CD4-positive, CD25-positive, alpha-beta regulatory T cell (primary cell): ENCODE data around the gene ATP1A3. TPM values are rescaled to one million over a fixed set of nuclear protein-coding genes. Genes with fewer than 3 reads are reported as not detected.
A peak's percentile ranks its signal among the peaks of the same experiment; 100 is the strongest.

ENCODE experiments used
- ATAC-seq, 2 donors: fragments of 150-1000 bp; cut with Tn5 transposase; one replicate each; pipeline ENCODE4 v1.10.0; 2021; ENCODE audit warnings: low read depth in 2 of 2, moderate number of reproducible peaks in 2 of 2, moderate library complexity in 1 of 2
- DNase-seq, 3 donors: peaks; one replicate each; pipeline versions ENCODE4 v3.0.0 to v3.0.0-alpha.2; 2012 to 2022; ENCODE audit warnings: mixed read lengths in 1 of 3
- H3K27ac ChIP-seq: one replicate; pipeline ENCODE4 v1.7.0; 2013; ENCODE audit warnings: mild to moderate bottlenecking, low read length; ENCODE audit not compliant: insufficient read depth, poor library complexity, severe bottlenecking
- H3K27me3 ChIP-seq: one replicate; pipeline ENCODE4 v1.7.0; 2013; ENCODE audit warnings: low read length; ENCODE audit not compliant: control insufficient read depth, insufficient read depth
- H3K36me3 ChIP-seq: one replicate; pipeline ENCODE4 v1.7.0; 2013; ENCODE audit warnings: mild to moderate bottlenecking, low read length, moderate library complexity; ENCODE audit not compliant: control insufficient read depth, insufficient read depth
- H3K4me1 ChIP-seq: 2 replicates; pipeline ENCODE4 v1.7.0; 2013; ENCODE audit warnings: mild to moderate bottlenecking, low read length; ENCODE audit not compliant: insufficient read depth, control insufficient read depth, poor library complexity, severe bottlenecking
- H3K4me3 ChIP-seq: one replicate; pipeline ENCODE4 v1.7.0; 2013; ENCODE audit warnings: low read depth, mild to moderate bottlenecking, low read length, moderate library complexity
- H3K9me3 ChIP-seq, 2 experiments: 1 replicate in 1 of 2; 2 replicates in 1 of 2; pipeline ENCODE4 v1.7.0; 2013; ENCODE audit warnings: low read length in 2 of 2, mild to moderate bottlenecking in 1 of 2, moderate library complexity in 1 of 2; ENCODE audit not compliant: control insufficient read depth in 2 of 2
- H3K27ac Mint-ChIP-seq, 3 donors: one replicate each; pipeline ENCODE4 v1.8.0; 2020 to 2022; ENCODE audit warnings: mild to moderate bottlenecking in 3 of 3, mixed read lengths in 3 of 3, moderate library complexity in 2 of 3
- H3K27me3 Mint-ChIP-seq: one replicate; pipeline ENCODE4 v1.8.0; 2022; ENCODE audit warnings: mild to moderate bottlenecking, mixed read lengths
- H3K36me3 Mint-ChIP-seq: one replicate; pipeline ENCODE4 v1.8.0; 2020; ENCODE audit warnings: mixed read lengths
- H3K4me1 Mint-ChIP-seq, 4 donors: one replicate each; pipeline ENCODE4 v1.8.0; 2020 to 2022; ENCODE audit warnings: mixed read lengths in 4 of 4, mild to moderate bottlenecking in 1 of 4
- H3K4me3 Mint-ChIP-seq, 4 donors: one replicate each; pipeline ENCODE4 v1.8.0; 2020 to 2022; ENCODE audit warnings: mild to moderate bottlenecking in 4 of 4, mixed read lengths in 4 of 4, moderate library complexity in 3 of 4
- H3K9me3 Mint-ChIP-seq, 7 donors: one replicate each; pipeline ENCODE4 v1.8.0; 2020 to 2022; ENCODE audit warnings: mixed read lengths in 7 of 7, mild to moderate bottlenecking in 3 of 7, moderate library complexity in 2 of 7
- polyA plus RNA-seq, 4 donors: library from polyadenylated mRNA; unstranded; fragments of 300-500 nt; fragmentation: Illumina TruSeq; gene quantifications; one replicate each; pipeline ENCODE4 v1.2.3, GENCODE V29; 2021
- total RNA-seq: library from RNA; stranded (reverse); gene quantifications from one replicate; pipeline ENCODE4 v1.2.3, GENCODE V29; 2022

ATP1A3 gene
- total and polyA plus RNA-seq, 5 donors from 2014 or later, result 0.92 to 11.1 (median 1.9) TPM

DNA sequence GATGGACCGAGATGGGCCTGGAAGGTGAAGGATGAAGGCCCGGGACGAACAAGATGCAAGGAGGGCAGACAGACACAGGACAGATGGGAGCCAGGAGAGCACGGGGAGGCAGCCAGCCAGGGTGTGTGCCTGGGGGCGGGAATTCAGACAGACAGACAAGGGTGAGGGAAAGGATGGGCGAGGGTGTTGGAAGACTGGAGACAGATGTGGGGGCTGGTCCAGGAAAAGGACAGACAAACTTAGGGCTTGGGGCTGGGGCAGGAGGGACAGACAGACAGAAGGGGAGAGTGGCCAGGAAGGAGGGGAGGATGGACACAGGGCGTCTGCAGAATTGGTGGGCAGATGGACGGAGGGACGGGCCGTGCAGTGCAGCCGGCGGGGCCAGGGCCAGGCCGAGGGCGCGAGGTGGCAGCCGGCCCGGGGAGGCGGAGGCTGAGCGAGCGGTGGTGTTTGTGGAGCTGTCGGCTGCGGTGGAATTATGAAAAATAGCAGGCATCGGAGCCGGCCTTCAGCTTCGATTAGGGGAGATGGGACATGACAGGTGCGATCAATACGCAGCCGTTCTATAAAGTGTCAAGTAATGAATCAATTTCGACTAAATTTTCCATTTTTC, 61.2 kb downstream of the ATP1A3 start:
- H3K27me3 Mint-ChIP-seq, result peaks cover 29% of the 10 kb centered on the region
- DNase-seq (no peak), ATAC-seq (no peak)
- Histone ChIP-seq H3K4me1 (peaks cover 42% of the 10 kb centered on the region), H3K9me3 (no peaks in the 10 kb centered on the region), H3K36me3 (no peaks in the 10 kb centered on the region), H3K27ac (no peak overlapping the region), H3K27me3 (peaks cover 4% of the 10 kb centered on the region), H3K4me3 (no peak overlapping the region)
- peak overlapping the region; percentile 27 to 90 (median 86) for H3K27ac Mint-ChIP-seq
- H3K4me3 Mint-ChIP-seq, result no peak overlapping the region
- H3K36me3 Mint-ChIP-seq, result no peaks in the 10 kb centered on the region
- peaks cover 0 to 70% (median 38%) of the 10 kb centered on the region in 4 donors for H3K4me1 Mint-ChIP-seq
- peaks cover 0 to 4% (median 0%) of the 10 kb centered on the region in 7 donors for H3K9me3 Mint-ChIP-seq

DNA sequence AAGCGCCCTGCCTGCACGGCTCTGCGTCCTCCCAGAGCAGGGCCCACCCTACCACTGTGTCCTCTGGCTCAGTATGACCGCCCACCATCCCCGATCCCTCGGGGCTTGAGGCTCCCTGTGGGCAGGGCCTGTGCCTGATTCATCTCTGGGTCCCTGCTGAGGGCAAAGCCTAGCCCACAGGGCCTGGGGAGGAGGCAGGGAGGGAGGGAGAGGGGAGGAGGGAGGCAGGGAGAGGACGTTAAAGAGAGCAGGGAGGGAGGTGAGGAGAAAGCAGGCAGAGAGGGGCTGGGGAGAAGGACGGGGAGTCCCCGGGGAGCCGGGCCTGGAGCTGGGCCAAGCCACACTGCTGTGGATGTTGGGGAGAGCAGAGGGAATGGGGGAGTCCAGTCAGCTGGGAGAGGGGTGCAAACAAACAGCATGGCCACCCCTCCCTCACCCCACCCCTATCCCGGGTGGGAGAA, 61.7 kb downstream of the ATP1A3 start:
- H3K27ac Mint-ChIP-seq, result peak overlapping the region in 2 of 3 donors; percentile 69 to 74
- ATAC-seq, result no peak
- peaks cover 0 to 4% (median 0%) of the 10 kb centered on the region in 7 donors for H3K9me3 Mint-ChIP-seq

DNA sequence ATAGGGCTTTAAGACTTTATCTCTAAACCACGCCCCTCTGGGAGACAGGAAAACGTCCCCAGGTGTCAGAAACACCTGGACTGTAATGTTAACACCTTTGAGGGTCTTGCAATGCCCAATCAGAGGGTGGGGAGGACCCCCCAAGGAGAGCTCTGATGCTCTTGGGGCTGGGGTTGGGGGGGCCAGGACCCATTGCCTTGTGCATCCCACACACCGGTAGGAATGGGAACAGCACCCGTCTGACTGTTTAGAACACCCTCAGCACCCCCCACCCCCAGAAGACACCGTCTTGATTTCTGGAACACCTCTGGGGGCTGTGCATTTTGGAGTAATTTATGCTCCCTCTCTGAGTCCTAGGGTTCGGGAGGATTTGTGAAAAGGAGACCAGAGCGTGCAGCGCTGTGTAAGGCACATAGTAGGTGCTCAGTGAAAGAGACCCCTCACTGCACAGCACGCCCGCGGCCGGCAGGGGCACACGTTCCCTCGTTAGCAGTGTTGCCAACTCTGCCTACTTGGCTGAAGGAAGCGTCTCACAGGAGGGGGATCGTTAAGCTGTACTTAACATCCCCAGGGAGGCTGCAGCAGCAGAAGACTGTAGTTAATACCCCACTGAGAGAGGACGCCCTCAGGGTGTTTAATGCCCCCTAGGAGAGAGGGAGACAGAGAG, 63.0 kb downstream of the ATP1A3 start:
- no peaks in the 10 kb centered on the region for H3K9me3 ChIP-seq
- H3K27ac Mint-ChIP-seq, result peak overlapping the region; percentile 41 to 92 (median 64)
- no peak for DNase-seq
- H3K4me1 Mint-ChIP-seq, result peaks cover 0 to 58% (median 28%) of the 10 kb centered on the region in 4 donors
- H3K4me1 ChIP-seq, result peaks cover 45% of the 10 kb centered on the region
- H3K36me3 Mint-ChIP-seq, result no peaks in the 10 kb centered on the region
- H3K27me3 ChIP-seq, result peaks cover 4% of the 10 kb centered on the region
- H3K27me3 Mint-ChIP-seq, result peaks cover 17% of the 10 kb centered on the region
- H3K36me3 ChIP-seq, result no peaks in the 10 kb centered on the region
- H3K4me3 ChIP-seq, result no peak overlapping the region
- H3K9me3 Mint-ChIP-seq, result peaks cover 0 to 4% (median 0%) of the 10 kb centered on the region in 7 donors
- no peak for ATAC-seq
- H3K27ac ChIP-seq, result no peak overlapping the region
- peak overlapping the region in 2 of 4 donors; percentile 65 to 83 for H3K4me3 Mint-ChIP-seq

More for the DNA sequence above, 61.7 kb downstream of the ATP1A3 start:
- Mint-ChIP-seq H3K4me3 (no peak overlapping the region), H3K36me3 (no peaks in the 10 kb centered on the region), H3K27me3 (peaks cover 24% of the 10 kb centered on the region), H3K4me1 (peaks cover 0 to 66% (median 35%) of the 10 kb centered on the region in 4 donors)
- no peaks in the 10 kb centered on the region for H3K9me3 ChIP-seq
- peaks cover 4% of the 10 kb centered on the region for H3K27me3 ChIP-seq
- H3K4me1 ChIP-seq, result peaks cover 47% of the 10 kb centered on the region
- no peaks in the 10 kb centered on the region for H3K36me3 ChIP-seq
- H3K4me3 ChIP-seq, result no peak overlapping the region
- DNase-seq, result no peak
- no peak overlapping the region for H3K27ac ChIP-seq

DNA sequence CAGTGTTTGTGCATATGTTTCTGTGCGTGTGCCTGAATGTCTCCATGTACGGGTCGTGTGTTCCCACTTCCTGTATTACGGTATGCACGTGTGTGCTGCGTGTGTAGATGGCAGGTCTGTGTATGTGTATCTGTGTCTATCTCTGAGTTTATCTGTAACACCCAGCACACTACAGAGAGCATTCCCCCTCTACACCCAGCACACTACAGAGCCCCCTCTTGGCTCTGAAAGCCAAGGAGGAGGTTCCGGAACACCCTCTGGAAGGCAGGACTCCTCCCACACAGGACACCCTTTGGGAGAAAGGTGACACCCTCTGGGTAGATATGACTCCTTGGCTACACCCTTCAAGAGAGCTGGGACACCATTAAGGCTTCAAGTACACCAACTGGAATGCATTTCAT, 63.7 kb downstream of the ATP1A3 start:
- H3K9me3 ChIP-seq, result no peaks in the 10 kb centered on the region
- Mint-ChIP-seq H3K27ac (peak overlapping the region in 2 of 3 donors; percentile 41 to 92), H3K9me3 (peaks cover 0 to 4% (median 0%) of the 10 kb centered on the region in 7 donors), H3K4me1 (peaks cover 0 to 56% (median 28%) of the 10 kb centered on the region in 4 donors), H3K36me3 (no peaks in the 10 kb centered on the region), H3K4me3 (peak overlapping the region; percentile 65 to 97 (median 84)), H3K27me3 (peaks cover 15% of the 10 kb centered on the region)
- H3K36me3 ChIP-seq, result no peaks in the 10 kb centered on the region
- DNase-seq (no peak), ATAC-seq (no peak)
- peaks cover 38% of the 10 kb centered on the region for H3K4me1 ChIP-seq
- peaks cover 4% of the 10 kb centered on the region for H3K27me3 ChIP-seq
- no peak overlapping the region for H3K4me3 ChIP-seq
- H3K27ac ChIP-seq, result no peak overlapping the region

DNA sequence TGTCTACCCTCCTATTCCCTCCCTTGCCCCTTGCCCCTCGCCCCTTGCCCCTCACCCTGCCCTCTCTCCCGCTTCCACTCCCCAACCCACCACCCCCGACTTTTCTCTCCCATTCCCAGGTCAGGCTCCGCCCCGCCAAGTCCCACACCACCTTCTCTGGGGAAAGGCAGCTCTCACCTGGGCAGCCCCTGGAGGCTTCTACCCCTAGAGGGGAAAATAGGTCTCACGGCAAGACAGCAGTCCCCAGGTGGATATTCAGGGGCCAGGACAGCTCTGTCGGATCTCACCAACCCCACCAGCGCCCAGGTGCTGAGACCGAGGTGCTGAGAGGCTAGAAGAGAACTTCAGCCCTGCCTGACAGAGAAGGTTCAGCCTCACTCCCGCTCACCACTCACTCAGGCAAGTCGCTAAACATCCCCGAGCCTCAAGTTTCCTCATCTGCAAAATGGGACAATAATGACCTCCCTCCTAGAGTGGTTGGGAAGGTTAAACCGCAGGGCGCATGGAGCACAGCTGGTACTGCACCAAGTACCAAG, 64.4 kb downstream of the ATP1A3 start:
- Mint-ChIP-seq H3K9me3 (peaks cover 0 to 2% (median 0%) of the 10 kb centered on the region in 7 donors), H3K4me3 (peak overlapping the region; percentile 65 to 97 (median 90)), H3K27ac (peak overlapping the region; percentile 39 to 92 (median 90)), H3K36me3 (no peaks in the 10 kb centered on the region), H3K4me1 (peaks cover 0 to 49% (median 24%) of the 10 kb centered on the region in 4 donors), H3K27me3 (peaks cover 7% of the 10 kb centered on the region)
- peak overlapping the region; percentile 49 for H3K27ac ChIP-seq
- peaks cover 4% of the 10 kb centered on the region for H3K27me3 ChIP-seq
- DNase-seq (no peak), ATAC-seq (no peak)
- H3K9me3 ChIP-seq, result no peaks in the 10 kb centered on the region
- H3K36me3 ChIP-seq, result no peaks in the 10 kb centered on the region
- H3K4me3 ChIP-seq, result no peak overlapping the region
- peaks cover 32% of the 10 kb centered on the region for H3K4me1 ChIP-seq

DNA sequence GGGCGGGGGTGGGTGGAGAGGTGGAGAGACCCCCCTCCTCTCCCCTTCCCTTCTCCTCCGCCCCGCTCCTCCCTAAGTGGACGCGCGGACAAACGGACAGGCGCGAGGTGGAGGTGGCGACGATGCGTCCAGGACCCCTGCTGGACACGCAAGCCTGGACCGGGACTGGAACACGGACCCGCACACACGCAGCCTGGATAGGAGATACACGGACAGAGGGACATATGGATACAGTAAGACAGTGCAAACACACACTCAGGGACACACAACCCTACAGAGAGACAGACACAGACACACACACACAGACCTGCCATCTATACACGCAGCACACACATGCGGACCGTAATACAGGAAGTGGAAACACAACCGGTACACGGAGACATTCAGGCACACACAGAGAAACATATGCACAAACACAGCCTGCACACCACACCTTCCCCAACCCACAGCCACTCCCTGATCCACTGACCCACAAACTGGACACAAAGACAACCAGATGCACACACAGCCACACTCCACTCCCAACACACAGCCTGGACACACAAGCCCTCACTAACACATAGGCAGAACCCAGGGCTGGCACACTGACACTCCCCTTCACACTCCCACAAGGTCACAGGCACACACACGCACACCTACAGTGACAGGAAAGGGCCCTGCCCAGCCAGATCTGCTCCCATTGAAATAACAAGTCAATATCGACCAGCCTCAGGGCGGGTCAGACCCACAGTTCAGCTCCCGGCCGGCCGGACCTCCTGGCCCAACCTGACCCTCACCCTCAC, 65.1 kb downstream of the ATP1A3 start:
- peak overlapping the region in 3 of 4 donors; percentile 34 to 97 (median 94) for H3K4me3 Mint-ChIP-seq
- peaks cover 7% of the 10 kb centered on the region for H3K27me3 Mint-ChIP-seq
- peaks cover 28% of the 10 kb centered on the region for H3K4me1 ChIP-seq
- peak overlapping the region; percentile 89 for H3K4me3 ChIP-seq
- ATAC-seq (peak; percentile 72 to 73), DNase-seq (peak in 2 of 3 donors; percentile 58 to 81)
- H3K9me3 Mint-ChIP-seq, result peaks cover 0 to 2% (median 0%) of the 10 kb centered on the region in 7 donors
- no peaks in the 10 kb centered on the region for H3K9me3 ChIP-seq
- H3K36me3 ChIP-seq, result no peaks in the 10 kb centered on the region
- peak overlapping the region; percentile 49 for H3K27ac ChIP-seq
- peaks cover 0 to 44% (median 20%) of the 10 kb centered on the region in 4 donors for H3K4me1 Mint-ChIP-seq
- H3K27ac Mint-ChIP-seq, result peak overlapping the region; percentile 84 to 98 (median 90)
- H3K27me3 ChIP-seq, result peaks cover 4% of the 10 kb centered on the region
- no peaks in the 10 kb centered on the region for H3K36me3 Mint-ChIP-seq

DNA sequence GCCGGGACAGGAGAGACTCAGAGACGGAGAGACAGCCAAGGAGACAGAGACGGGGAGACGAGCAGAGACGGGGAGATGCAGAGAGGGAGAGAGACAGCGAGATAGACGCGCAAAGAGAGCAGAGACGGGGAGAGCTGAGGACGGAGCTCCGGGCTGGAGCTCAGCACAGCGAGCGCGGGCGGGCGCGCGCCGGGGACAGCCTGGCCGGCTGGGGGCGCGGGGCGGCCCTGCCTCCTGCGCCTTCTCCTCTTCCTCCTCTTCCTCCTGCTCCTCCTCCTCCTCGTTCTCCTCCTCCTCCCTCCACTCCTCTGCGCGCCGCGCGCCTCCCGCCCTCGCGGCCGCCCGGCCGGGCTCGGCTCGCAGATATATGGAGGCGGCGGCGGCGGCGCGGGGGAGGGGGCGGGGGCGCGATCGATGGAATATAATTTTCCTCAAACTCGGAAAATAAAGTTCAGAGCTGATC, 65.8 kb downstream of the ATP1A3 start, which contains the start of gene ERFL:
Gene ERFL (minus strand): TSS at position 229 of the 463 bp plus-strand sequence. CDS start 15,530 bp downstream, outside the sequence.
- Histone ChIP-seq H3K36me3 (no peaks in the 10 kb centered on the region), H3K4me3 (peak within 1 kb of the TSS; percentile 89), H3K27ac (peak within 1 kb of the TSS; percentile 49), H3K9me3 (no peaks in the 10 kb centered on the region), H3K4me1 (peaks cover 28% of the 10 kb centered on the region), H3K27me3 (peaks cover 4% of the 10 kb centered on the region)
- no peak for DNase-seq
- Mint-ChIP-seq H3K27ac (peak within 1 kb of the TSS; percentile 84 to 98 (median 90)), H3K36me3 (no peaks in the 10 kb centered on the region), H3K27me3 (peaks cover 11% of the 10 kb centered on the region), H3K4me1 (peaks cover 0 to 40% (median 20%) of the 10 kb centered on the region in 4 donors), H3K9me3 (peaks cover 0 to 3% (median 0%) of the 10 kb centered on the region in 7 donors), H3K4me3 (peak within 1 kb of the TSS in 3 of 4 donors; percentile 69 to 97 (median 94))
- ATAC-seq, result peak; percentile 22
